Measurements from ENCODE around the gene EXOC6B. TPM values are rescaled to one million over a fixed set of nuclear protein-coding genes. Genes with fewer than 3 reads are reported as not detected.

The EXOC6B gene
- total and polyA plus RNA-seq, 10 of the 15 experiments (the other 5 are each of a cell fraction or from before 2014, with no cell fraction given), result 0.23 to 2.2 (median 1.2) TPM

DNA sequence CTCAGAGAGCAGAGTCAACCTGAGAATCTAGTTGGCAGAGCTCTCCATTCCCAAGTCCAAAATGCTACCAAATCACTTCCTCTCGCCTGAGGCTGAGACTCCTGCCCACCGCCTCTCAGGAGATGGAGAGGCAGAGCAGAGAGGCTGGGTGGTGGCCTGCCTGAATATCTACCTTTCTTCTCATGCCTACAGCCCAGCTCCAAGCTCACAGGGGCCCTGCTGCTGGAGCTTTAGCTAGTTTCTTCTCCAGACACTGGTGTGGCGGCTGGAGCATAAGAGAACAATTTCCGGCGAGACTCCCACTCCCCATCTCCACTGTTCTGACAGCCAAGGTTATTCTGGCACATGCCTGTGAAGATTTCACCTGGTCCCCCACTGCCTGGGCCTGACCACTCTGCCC lies 670.1 kb downstream of the EXOC6B start:
- in situ Hi-C loops (cut with MboI) (no loop called here), intact Hi-C loops (cut with micrococcal nuclease; ENCODE audit: unreplicated experiment) (no loop called here)
- FAIRE-seq, result no peak
- Histone ChIP-seq H3K4me3 (no peak overlapping the region), H3K79me2 (ENCODE audit: control insufficient read depth, insufficient read depth, low read length) (no peaks in the 10 kb centered on the region), H3K4me1 (ENCODE audit: control insufficient read depth, insufficient read depth, low read length) (no peaks in the 10 kb centered on the region), H3K27ac (ENCODE audit: control insufficient read depth, insufficient read depth) (no peak overlapping the region), H4K20me1 (ENCODE audit: control insufficient read depth, insufficient read depth) (no peaks in the 10 kb centered on the region), H3K36me3 (ENCODE audit: control insufficient read depth in 2 of 2, insufficient read depth in 2 of 2, low read length in 1 of 2) (no peaks in the 10 kb centered on the region), H3K9ac (ENCODE audit: control insufficient read depth, insufficient read depth, low read length) (no peak overlapping the region), H3K27me3 (replicated peaks in 1 of 2; ENCODE audit: control insufficient read depth in 2 of 2, insufficient read depth in 2 of 2, low read length in 1 of 2) (peaks cover 3 to 8% of the 10 kb centered on the region in 2 experiments; a peak in 2 of 4 replicates), H3K9me3 (replicated peaks; ENCODE audit: control insufficient read depth, insufficient read depth, low read length) (no peaks in the 10 kb centered on the region), H3K4me2 (ENCODE audit: control insufficient read depth, insufficient read depth) (no peak overlapping the region), H2AFZ (ENCODE audit: control insufficient read depth, low read depth, low read length) (no peak overlapping the region)
- ChIA-PET SMC1A (ENCODE audit: uncharacterized antibody, unreplicated experiment) (interaction anchor here (0.8 kb wide), 1 partner anchor 775 kb away, joined by 3 read pairs; no protein-coding TSS in a partner anchor), CTCF (interaction anchor here (1.9 kb wide), 1 partner anchor 232 kb away, joined by 5 read pairs; no protein-coding TSS in a partner anchor), RAD21 (ENCODE audit: unreplicated experiment) (no interaction called here), POLR2A (no interaction called here)
- no peak for ATAC-seq
- WGBS (ENCODE audit: insufficient coverage, insufficient replicate concordance, low lambda C conversion rate, missing lambda C conversion rate), result 33% methylated on average over 5 of the region's 5 CpGs
- no peak for DNase-seq (ENCODE audit: low read depth, low spot score)
- no TSS peak for BruUV-seq (replicated peaks)
- TF ChIP-seq TAF1 (IDR thresholded peaks at IDR 0.05; ENCODE audit: borderline replicate concordance, low read depth, low read length) (no peak), WRNIP1 (IDR thresholded peaks at IDR 0.05; ENCODE audit: borderline replicate concordance, low read depth, low read length) (no peak), POLR2A (IDR thresholded peaks at IDR 0.05; ENCODE audit: low read depth, low read length) (no peak), CHD2 (IDR thresholded peaks at IDR 0.05; ENCODE audit: borderline replicate concordance, low read depth, low read length) (no peak), ZNF274 (IDR thresholded peaks at IDR 0.05; ENCODE audit: insufficient read depth, insufficient read length) (no peak), STAT3 (IDR thresholded peaks at IDR 0.05; ENCODE audit: low read depth, low read length) (no peak), POLR2AphosphoS2 (IDR thresholded peaks at IDR 0.05; ENCODE audit: low read depth, low read length) (no peak), E2F4 (IDR thresholded peaks at IDR 0.05; ENCODE audit: low read depth, low read length) (no peak)
- TF ChIP-seq, protein P1, sequence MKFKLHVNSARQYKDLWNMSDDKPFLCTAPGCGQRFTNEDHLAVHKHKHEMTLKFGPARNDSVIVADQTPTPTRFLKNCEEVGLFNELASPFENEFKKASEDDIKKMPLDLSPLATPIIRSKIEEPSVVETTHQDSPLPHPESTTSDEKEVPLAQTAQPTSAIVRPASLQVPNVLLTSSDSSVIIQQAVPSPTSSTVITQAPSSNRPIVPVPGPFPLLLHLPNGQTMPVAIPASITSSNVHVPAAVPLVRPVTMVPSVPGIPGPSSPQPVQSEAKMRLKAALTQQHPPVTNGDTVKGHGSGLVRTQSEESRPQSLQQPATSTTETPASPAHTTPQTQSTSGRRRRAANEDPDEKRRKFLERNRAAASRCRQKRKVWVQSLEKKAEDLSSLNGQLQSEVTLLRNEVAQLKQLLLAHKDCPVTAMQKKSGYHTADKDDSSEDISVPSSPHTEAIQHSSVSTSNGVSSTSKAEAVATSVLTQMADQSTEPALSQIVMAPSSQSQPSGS (IDR thresholded peaks at IDR 0.05; ENCODE audit: low read length), result no peak
- TF ChIP-seq, protein P2, sequence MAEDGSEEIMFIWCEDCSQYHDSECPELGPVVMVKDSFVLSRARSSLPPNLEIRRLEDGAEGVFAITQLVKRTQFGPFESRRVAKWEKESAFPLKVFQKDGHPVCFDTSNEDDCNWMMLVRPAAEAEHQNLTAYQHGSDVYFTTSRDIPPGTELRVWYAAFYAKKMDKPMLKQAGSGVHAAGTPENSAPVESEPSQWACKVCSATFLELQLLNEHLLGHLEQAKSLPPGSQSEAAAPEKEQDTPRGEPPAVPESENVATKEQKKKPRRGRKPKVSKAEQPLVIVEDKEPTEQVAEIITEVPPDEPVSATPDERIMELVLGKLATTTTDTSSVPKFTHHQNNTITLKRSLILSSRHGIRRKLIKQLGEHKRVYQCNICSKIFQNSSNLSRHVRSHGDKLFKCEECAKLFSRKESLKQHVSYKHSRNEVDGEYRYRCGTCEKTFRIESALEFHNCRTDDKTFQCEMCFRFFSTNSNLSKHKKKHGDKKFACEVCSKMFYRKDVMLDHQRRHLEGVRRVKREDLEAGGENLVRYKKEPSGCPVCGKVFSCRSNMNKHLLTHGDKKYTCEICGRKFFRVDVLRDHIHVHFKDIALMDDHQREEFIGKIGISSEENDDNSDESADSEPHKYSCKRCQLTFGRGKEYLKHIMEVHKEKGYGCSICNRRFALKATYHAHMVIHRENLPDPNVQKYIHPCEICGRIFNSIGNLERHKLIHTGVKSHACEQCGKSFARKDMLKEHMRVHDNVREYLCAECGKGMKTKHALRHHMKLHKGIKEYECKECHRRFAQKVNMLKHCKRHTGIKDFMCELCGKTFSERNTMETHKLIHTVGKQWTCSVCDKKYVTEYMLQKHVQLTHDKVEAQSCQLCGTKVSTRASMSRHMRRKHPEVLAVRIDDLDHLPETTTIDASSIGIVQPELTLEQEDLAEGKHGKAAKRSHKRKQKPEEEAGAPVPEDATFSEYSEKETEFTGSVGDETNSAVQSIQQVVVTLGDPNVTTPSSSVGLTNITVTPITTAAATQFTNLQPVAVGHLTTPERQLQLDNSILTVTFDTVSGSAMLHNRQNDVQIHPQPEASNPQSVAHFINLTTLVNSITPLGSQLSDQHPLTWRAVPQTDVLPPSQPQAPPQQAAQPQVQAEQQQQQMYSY (CRISPR knock-in tag; IDR thresholded peaks at IDR 0.05), result no peak

Measured in GM12878 (cell line).